GM23338 (cell line): ENCODE data around the gene NXF1. TPM values are rescaled to one million over a fixed set of nuclear protein-coding genes. Genes with fewer than 3 reads are reported as not detected.

ENCODE experiments used
- ATAC-seq: fragments of 200-7000 bp; cut with Tn5 transposase; 3 replicates; pipeline ENCODE4 v1.9.1; 2020
- DNase-seq: peaks from one replicate; pipeline ENCODE4 v3.0.0-alpha.2; 2015; ENCODE audit warnings: low spot score
- H2AFZ ChIP-seq: fragments of 200-600 bp; sonication (generic); 2 replicates; pipeline ENCODE4 v1.8.0; 2016; ENCODE audit warnings: antibody characterized with exemption, mild to moderate bottlenecking, moderate library complexity
- H3F3A ChIP-seq: fragments of 200-600 bp; sonication (generic); replicated peaks from 2 replicates; pipeline ENCODE4 v1.8.0; 2017; ENCODE audit warnings: antibody characterized with exemption, mixed run types, low read depth
- H3K27ac ChIP-seq: fragments of 200-600 bp; sonication (generic); 2 replicates; pipeline ENCODE4 v1.6.1; 2016; ENCODE audit warnings: low read depth
- H3K27me3 ChIP-seq: fragments of 200-600 bp; sonication (generic); 2 replicates; pipeline ENCODE4 v1.8.0; 2016; ENCODE audit warnings: mild to moderate bottlenecking, mixed run types, moderate library complexity; ENCODE audit not compliant: insufficient read depth
- H3K36me3 ChIP-seq: fragments of 200-600 bp; sonication (generic); 2 replicates; pipeline ENCODE4 v1.8.0; 2016; ENCODE audit warnings: mild to moderate bottlenecking; ENCODE audit not compliant: insufficient read depth
- H3K4me1 ChIP-seq: fragments of 200-600 bp; sonication (generic); 2 replicates; pipeline ENCODE4 v1.8.0; 2016; ENCODE audit warnings: mild to moderate bottlenecking, moderate library complexity; ENCODE audit not compliant: insufficient read depth
- H3K4me2 ChIP-seq: fragments of 200-600 bp; sonication (generic); 2 replicates; pipeline ENCODE4 v1.7.1; 2017; ENCODE audit warnings: mixed run types
- H3K4me3 ChIP-seq: fragments of 200-600 bp; sonication (generic); 2 replicates; pipeline ENCODE4 v1.6.1; 2016; ENCODE audit warnings: mixed run types
- H3K79me2 ChIP-seq: fragments of 200-600 bp; sonication (generic); replicated peaks from 2 replicates; pipeline ENCODE4 v1.8.0; 2017; ENCODE audit warnings: mild to moderate bottlenecking; ENCODE audit not compliant: insufficient read depth
- H3K9me2 ChIP-seq: fragments of 200-600 bp; sonication (generic); 2 replicates; pipeline ENCODE4 v1.8.0; 2017; ENCODE audit not compliant: insufficient read depth
- H4K20me1 ChIP-seq: fragments of 200-600 bp; sonication (generic); replicated peaks from 2 replicates; pipeline ENCODE4 v1.8.0; 2017; ENCODE audit warnings: mild to moderate bottlenecking; ENCODE audit not compliant: insufficient read depth
- H3K27ac Mint-ChIP-seq: 2 replicates; pipeline ENCODE4 v1.8.0; 2020; ENCODE audit warnings: inconsistent platforms, mild to moderate bottlenecking, moderate library complexity, mixed read lengths
- H3K27me3 Mint-ChIP-seq: 3 replicates; pipeline ENCODE4 v1.8.0; 2022; ENCODE audit warnings: low read depth, mild to moderate bottlenecking, moderate library complexity, mixed read lengths, inconsistent platforms; ENCODE audit not compliant: insufficient read depth, poor library complexity
- H3K36me3 Mint-ChIP-seq: 3 replicates; pipeline ENCODE4 v1.8.0; 2021; ENCODE audit warnings: low read depth, mild to moderate bottlenecking, inconsistent platforms, moderate library complexity, mixed read lengths
- H3K4me1 Mint-ChIP-seq: 3 replicates; pipeline ENCODE4 v1.8.0; 2020; ENCODE audit warnings: mild to moderate bottlenecking, inconsistent platforms, mixed read lengths
- H3K4me3 Mint-ChIP-seq: 3 replicates; pipeline ENCODE4 v1.8.0; 2021; ENCODE audit warnings: moderate library complexity, mild to moderate bottlenecking, inconsistent platforms, mixed read lengths
- H3K9me3 Mint-ChIP-seq: 3 replicates; pipeline ENCODE4 v1.8.0; 2020; ENCODE audit warnings: moderate library complexity, mild to moderate bottlenecking, inconsistent platforms, mixed read lengths
- CREB1 ChIP-seq: fragments of 250-450 bp; sonication (Bioruptor Pico); IDR thresholded peaks from 2 replicates; pipeline ENCODE4 v1.5.0; 2020; ENCODE audit warnings: low read depth, mild to moderate bottlenecking, moderate library complexity
- CTCF ChIP-seq, 2 experiments: fragments of 200-600 bp in 1 of 2; sonication (generic) in 1 of 2; conservative IDR thresholded peaks; 2 replicates each; pipeline versions ENCODE4 v1.5.1 to v1.6.1; 2016 to 2017; ENCODE audit warnings: antibody characterized with exemption in 2 of 2, low read depth in 2 of 2, mild to moderate bottlenecking in 2 of 2, moderate library complexity in 1 of 2
- EZH2 ChIP-seq: fragments of 200-600 bp; sonication (generic); IDR thresholded peaks from one replicate; pipeline ENCODE4 v1.8.0; 2017; ENCODE audit warnings: antibody characterized with exemption, mild to moderate bottlenecking, low read depth; ENCODE audit not compliant: unreplicated experiment
- EZH2phosphoT487 ChIP-seq: fragments of 200-600 bp; sonication (generic); IDR thresholded peaks from one replicate; pipeline ENCODE4 v1.8.1; 2018; ENCODE audit warnings: antibody characterized with exemption; ENCODE audit not compliant: unreplicated experiment
- POLR2AphosphoS5 ChIP-seq: IDR thresholded peaks from 2 replicates; pipeline ENCODE4 v1.6.1; 2016; ENCODE audit warnings: antibody characterized with exemption, low read depth
- REST ChIP-seq: IDR thresholded peaks from one replicate; pipeline ENCODE4 v1.6.1; 2018; ENCODE audit warnings: antibody characterized with exemption; ENCODE audit not compliant: unreplicated experiment
- ZNF114 ChIP-seq: fragments of 250-450 bp; sonication (Bioruptor Pico); IDR thresholded peaks from 2 replicates; pipeline ENCODE4 v1.5.0; 2020; ENCODE audit warnings: mild to moderate bottlenecking, moderate library complexity
- ZNF331 ChIP-seq: fragments of 250-450 bp; sonication (Bioruptor Pico); IDR thresholded peaks from 2 replicates; pipeline ENCODE4 v1.5.0; 2020; ENCODE audit warnings: low read depth, mild to moderate bottlenecking, moderate library complexity
- polyA plus RNA-seq: library from polyadenylated mRNA; unstranded; fragments of >200 nt; fragmentation: Nextera tagmentation; extraction: Ambion mirVana; gene quantifications from 2 replicates; pipeline ENCODE4 v1.2.1, GENCODE V29; 2016
- total RNA-seq: library from RNA; depleted of rRNA; stranded (reverse); fragments of >200 nt; shearing (Covaris generic); gene quantifications from 2 replicates; pipeline ENCODE4 v1.2.3, GENCODE V29; 2014
- TF ChIP-seq, protein P1 (sequence below): IDR thresholded peaks from 2 replicates; pipeline ENCODE4 v1.6.1; 2016; ENCODE audit warnings: antibody characterized with exemption

Gene NXF1
- total and polyA plus RNA-seq, 2 experiments from 2014 or later: 31.7 to 31.8 TPM

DNA sequence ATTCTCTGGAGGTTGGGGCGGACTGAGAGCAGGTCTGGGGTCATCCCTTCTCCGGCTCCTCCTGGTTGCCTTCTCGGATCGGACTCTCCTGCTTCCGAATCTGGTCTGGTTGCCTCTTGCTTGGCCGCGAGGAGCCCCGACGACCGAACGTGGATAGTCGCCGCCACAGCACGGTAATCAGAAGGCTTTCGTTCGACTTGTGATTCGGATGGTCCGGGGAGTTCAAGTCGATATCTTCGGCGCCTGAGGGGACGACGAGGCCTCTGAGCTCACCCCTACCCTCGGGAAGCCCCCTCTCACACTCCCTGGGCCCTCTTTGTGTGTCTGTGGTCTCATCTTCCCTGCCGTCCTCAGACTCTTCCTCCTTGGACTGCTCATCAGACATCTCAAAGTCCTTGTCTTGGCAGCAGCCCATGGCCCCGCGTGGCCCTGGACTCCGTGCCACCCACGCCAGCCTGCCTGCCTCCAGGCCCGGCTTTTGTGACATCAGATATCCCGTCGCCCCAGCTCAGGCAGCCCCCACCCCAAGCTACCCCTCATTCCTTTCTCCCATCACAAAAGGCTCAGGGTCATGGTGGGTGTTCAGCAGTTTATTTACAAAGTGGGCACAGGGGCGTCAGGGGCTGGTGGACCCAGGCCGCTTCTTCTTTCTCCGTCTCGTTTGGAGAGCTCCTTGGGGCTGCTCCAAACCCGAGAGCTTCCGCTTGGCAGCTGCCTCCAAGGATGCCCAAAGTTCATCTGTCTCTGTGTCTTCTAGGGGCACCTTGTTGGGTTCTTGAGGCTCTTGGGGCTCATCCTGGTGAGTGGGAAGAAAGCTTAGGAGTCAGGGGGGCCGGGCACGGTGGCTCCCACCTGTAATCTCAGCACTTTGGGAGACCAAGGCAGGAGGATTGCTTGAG is 27.3 kb upstream of the NXF1 start, which contains the start of gene TEX54 (continued):
- TF ChIP-seq EZH2: no peak
- no peak for TF ChIP-seq CTCF (conservative IDR thresholded peaks at IDR 0.05; ENCODE audit: low read depth in 2 of 2)
- TF ChIP-seq ZNF114 (CRISPR knock-in tag): no peak
- TF ChIP-seq EZH2phosphoT487: no peak
- no peak for TF ChIP-seq ZNF331 (CRISPR knock-in tag)
- no peak for TF ChIP-seq REST
- TF ChIP-seq, protein P1, sequence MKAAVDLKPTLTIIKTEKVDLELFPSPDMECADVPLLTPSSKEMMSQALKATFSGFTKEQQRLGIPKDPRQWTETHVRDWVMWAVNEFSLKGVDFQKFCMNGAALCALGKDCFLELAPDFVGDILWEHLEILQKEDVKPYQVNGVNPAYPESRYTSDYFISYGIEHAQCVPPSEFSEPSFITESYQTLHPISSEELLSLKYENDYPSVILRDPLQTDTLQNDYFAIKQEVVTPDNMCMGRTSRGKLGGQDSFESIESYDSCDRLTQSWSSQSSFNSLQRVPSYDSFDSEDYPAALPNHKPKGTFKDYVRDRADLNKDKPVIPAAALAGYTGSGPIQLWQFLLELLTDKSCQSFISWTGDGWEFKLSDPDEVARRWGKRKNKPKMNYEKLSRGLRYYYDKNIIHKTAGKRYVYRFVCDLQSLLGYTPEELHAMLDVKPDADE: no peak; the same call in 1 of the 2 replicates
- TF ChIP-seq CREB1 (CRISPR knock-in tag): no peak

GRCh38 chr11:62831520-62832335 is 26.5 kb upstream of the NXF1 start, which contains the start of gene STX5:
Gene STX5 (minus strand): TSS chr11:62832051. CDS start chr11:62831243, 808 bp downstream.
- Histone ChIP-seq H3K4me2 (peak within 1 kb of the TSS; percentile 97), H3K79me2 (peaks cover 42% of the 10 kb centered on the region), H3K4me3 (peak within 1 kb of the TSS; percentile 93), H3K4me1 (peaks cover 14% of the 10 kb centered on the region), H3K27me3 (no peaks in the 10 kb centered on the region), H3K27ac (peak within 1 kb of the TSS; percentile 96), H2AFZ (no peak within 1 kb of the TSS), H3K36me3 (peaks cover 21% of the 10 kb centered on the region), H3K9me2 (no peaks in the 10 kb centered on the region), H3F3A (peaks cover 44% of the 10 kb centered on the region; the same call in 1 of the 2 replicates), H4K20me1 (peaks cover 14% of the 10 kb centered on the region)
- ATAC-seq (peak; percentile 88), DNase-seq (peak; percentile 100)
- peak within 1 kb of the TSS; percentile 94 for H3K4me3 Mint-ChIP-seq
- peaks cover 16% of the 10 kb centered on the region for H3K27me3 Mint-ChIP-seq
- TF ChIP-seq POLR2AphosphoS5: peak; percentile 90
- TF ChIP-seq ZNF331 (CRISPR knock-in tag): no peak
- TF ChIP-seq CREB1 (CRISPR knock-in tag): peak; percentile 92
- TF ChIP-seq, protein P1: peak; percentile 2; the same call in 1 of the 2 replicates
- TF ChIP-seq REST: no peak
- H3K4me1 Mint-ChIP-seq: peaks cover 19% of the 10 kb centered on the region
- peaks cover 62% of the 10 kb centered on the region for H3K36me3 Mint-ChIP-seq
- H3K27ac Mint-ChIP-seq: peak within 1 kb of the TSS; percentile 100
- H3K9me3 Mint-ChIP-seq: no peaks in the 10 kb centered on the region; the same call in 2 of the 3 replicates
